ENCODE results near the gene GNG2.

DNA sequence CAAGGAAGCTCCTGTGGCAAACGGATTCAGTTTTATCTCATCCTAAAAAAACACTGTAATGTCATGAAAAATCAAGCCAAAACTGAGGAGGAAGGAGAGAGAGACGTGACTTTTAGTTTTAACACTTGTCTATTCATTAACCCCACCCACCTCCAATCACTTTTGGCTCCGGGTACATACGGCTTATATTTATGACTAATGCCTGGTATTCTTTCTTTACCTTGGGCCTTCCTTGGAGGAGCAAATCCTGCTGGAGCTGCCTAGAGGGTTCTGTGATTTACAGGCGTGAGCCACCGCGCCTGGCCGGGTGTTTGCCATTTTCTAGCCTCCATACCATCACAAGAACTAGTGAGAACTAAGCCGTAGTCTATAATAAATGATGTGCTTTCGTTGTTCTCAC is 68.2 kb downstream of the GNG2 start:
- TF ChIP-seq CTCF (conservative IDR thresholded peaks at IDR 0.05; ENCODE audit: low read depth, low read length) (no peak), EZH2 (IDR thresholded peaks at IDR 0.05; ENCODE audit: low read length, unreplicated experiment) (no peak), EZH2phosphoT487 (IDR thresholded peaks at IDR 0.05; ENCODE audit: borderline replicate concordance, low read length) (no peak)
